WTC11 (cell line): ENCODE results near the gene KRT7.

Source experiments
- CTCF ChIP-seq: fragments of 200-600 bp; IDR thresholded peaks from 2 replicates; pipeline ENCODE4 v1.8.0; 2022; ENCODE audit warnings: antibody characterized with exemption
- MXD4 ChIP-seq: fragments of 250-450 bp; sonication (Bioruptor Pico); IDR thresholded peaks from 2 replicates; pipeline ENCODE4 v1.8.0; 2021; ENCODE audit warnings: mild to moderate bottlenecking, moderate library complexity, borderline replicate concordance
- NFE2L1 ChIP-seq: sonication (generic); formaldehyde crosslinking; IDR thresholded peaks from 2 replicates; pipeline ENCODE4 v1.8.1; 2023; ENCODE audit warnings: missing genetic modification reagents
- ZBTB43 ChIP-seq: sonication (generic); formaldehyde crosslinking; IDR thresholded peaks from 2 replicates; pipeline ENCODE4 v1.8.1; 2023; ENCODE audit warnings: mild to moderate bottlenecking, missing genetic modification reagents
- ZNF121 ChIP-seq: sonication (generic); formaldehyde crosslinking; IDR thresholded peaks from 2 replicates; pipeline ENCODE4 v1.8.0; 2023; ENCODE audit warnings: missing genetic modification reagents

GRCh38 chr12:52238207-52238840, 5.3 kb downstream of the KRT7 start:
- no peak for TF ChIP-seq CTCF
- TF ChIP-seq ZNF121 (CRISPR knock-in tag): no peak
- TF ChIP-seq NFE2L1 (CRISPR knock-in tag): no peak
- TF ChIP-seq MXD4 (CRISPR knock-in tag): no peak
- TF ChIP-seq ZBTB43 (CRISPR knock-in tag): no peak
